ENCODE measurements around the gene KNDC1. TPM values are rescaled to one million over a fixed set of nuclear protein-coding genes. Genes with fewer than 3 reads are reported as not detected.
A peak's percentile ranks its signal among the peaks of the same experiment; 100 is the strongest.

Gene KNDC1
- total and polyA plus RNA-seq, 2 donors (not counting 3 experiments of a cell fraction or from before 2014, with no cell fraction given), result not detected

GRCh38 chr10:133275684-133276092 lies 115.7 kb downstream of the KNDC1 start:
- dilution Hi-C loops (cut with MboI; ENCODE audit: extremely low pct_ligation_motif_present, low sequenced_read_pairs) (no loop called here), intact Hi-C loops (cut with micrococcal nuclease) (no loop called here)
- Histone ChIP-seq H3K27me3 (ENCODE audit: control insufficient read depth in 2 of 2, insufficient read depth in 2 of 2, low read length in 2 of 2) (peaks cover 5 to 10% of the 10 kb centered on the region in 2 experiments), H3K9me1 (replicated peaks; ENCODE audit: control insufficient read depth, extremely low read depth, insufficient read depth, low read length) (no peaks in the 10 kb centered on the region), H3K4me2 (ENCODE audit: insufficient read depth, low read length) (no peak overlapping the region), H3K36me3 (ENCODE audit: control insufficient read depth in 2 of 2, extremely low read depth in 1 of 2, insufficient read depth in 2 of 2, low read length in 2 of 2) (peaks cover 0 to 5% of the 10 kb centered on the region in 2 experiments), H2AFZ (ENCODE audit: low read depth, low read length) (no peak overlapping the region), H3K27ac (ENCODE audit: insufficient read depth, low read depth, low read length) (no peak overlapping the region), H4K20me1 (replicated peaks; ENCODE audit: control insufficient read depth, extremely low read depth, insufficient read depth, low read length) (no peaks in the 10 kb centered on the region), H3K4me3 (replicated peaks in 1 of 3; ENCODE audit: insufficient read depth in 1 of 3, low read depth in 1 of 3, low read length in 3 of 3) (no peak overlapping the region), H3K79me2 (ENCODE audit: control insufficient read depth, insufficient read depth, low read length) (no peaks in the 10 kb centered on the region), H3K4me1 (ENCODE audit: control insufficient read depth, extremely low read depth, insufficient read depth, low read length) (no peaks in the 10 kb centered on the region), H3K9me3 (replicated peaks; ENCODE audit: control insufficient read depth, insufficient read depth, low read length) (no peaks in the 10 kb centered on the region), H3K9ac (replicated peaks; ENCODE audit: extremely low read depth, insufficient read depth, low read length) (no peak overlapping the region)
- DNase-seq (ENCODE audit: low read depth, low spot score) (no peak), FAIRE-seq (no peak)
- BruUV-seq (replicated peaks), result no TSS peak
- ChIA-PET POLR2A (no interaction called here), CTCF (interaction anchor here (1.2 to 1.3 kb wide), 2 partner anchors 12 to 17 kb away, joined by 3 read pairs; no protein-coding TSS in a partner anchor)
- TF ChIP-seq GATA2 (IDR thresholded peaks at IDR 0.05; ENCODE audit: insufficient read depth, insufficient read length, low read depth, low read length) (no peak), MYC (IDR thresholded peaks at IDR 0.05; ENCODE audit: low read depth, low read length) (no peak), MAX (IDR thresholded peaks at IDR 0.05; ENCODE audit: insufficient read depth, insufficient read length) (no peak), FOS (IDR thresholded peaks at IDR 0.05; ENCODE audit: borderline replicate concordance, insufficient read depth, low read length) (no peak), CTCF (IDR thresholded peaks at IDR 0.05; ENCODE audit: extremely low read depth in 1 of 2, insufficient read depth in 1 of 2, low read depth in 1 of 2, low read length in 2 of 2) (no peak), JUN (IDR thresholded peaks at IDR 0.05; ENCODE audit: borderline replicate concordance, insufficient read depth, insufficient read length, low read depth) (no peak), POLR2AphosphoS5 (IDR thresholded peaks at IDR 0.05; ENCODE audit: insufficient read depth, low read depth, low read length) (no peak), POLR2A (IDR thresholded peaks at IDR 0.05; ENCODE audit: low read depth, low read length) (no peak), EZH2 (IDR thresholded peaks at IDR 0.05; ENCODE audit: borderline replicate concordance, low read depth, low read length, severe bottlenecking) (no peak)

MicroRNAs encoded within 50 kb of the gene (microRNA counts, 767-probe panel; counts per million panel counts)
- 723 counts per million, percentile 96 among the panel's probes with 10 or more counts for microRNA hsa-miR-202-3p

Small RNAs within 50 kb of the gene (microRNA-seq; reads per million reads assigned to microRNA genes)
- gene MIR202 (ENCODE audit: borderline number of aligned reads, borderline replicate concordance), result not detected

Other genes starting within 250 kb of the KNDC1 start
- gene CFAP46, start 217.6 kb upstream of the KNDC1 start, total RNA-seq, result 0.75 and 1.1 TPM in 2 replicates
- gene CFAP46, start 217.6 kb upstream of the KNDC1 start, polyA plus RNA-seq, result 0.88 and 0.98 TPM in 2 replicates
- not detected in 2 replicates for gene ADGRA1, start 72.3 kb upstream of the KNDC1 start, total RNA-seq
- not detected in 2 replicates for gene ADGRA1, start 72.3 kb upstream of the KNDC1 start, polyA plus RNA-seq
- not detected in 2 replicates for gene UTF1, start 70.0 kb downstream of the KNDC1 start, total RNA-seq
- not detected in 2 replicates for gene UTF1, start 70.0 kb downstream of the KNDC1 start, polyA plus RNA-seq
- gene VENTX, start 77.6 kb downstream of the KNDC1 start, total RNA-seq, result not detected in 2 replicates
- not detected in 2 replicates for gene VENTX, start 77.6 kb downstream of the KNDC1 start, polyA plus RNA-seq
- 0.55 and 1.5 TPM in 2 replicates for gene ADAM8, start 116.6 kb downstream of the KNDC1 start, total RNA-seq
- gene ADAM8, start 116.6 kb downstream of the KNDC1 start, polyA plus RNA-seq, result 0.49 and 0.51 TPM in 2 replicates
- gene TUBGCP2, start 148.7 kb downstream of the KNDC1 start, total RNA-seq, result 48.8 and 53.1 TPM in 2 replicates
- gene TUBGCP2, start 148.7 kb downstream of the KNDC1 start, polyA plus RNA-seq, result 37.1 and 45.6 TPM in 2 replicates
- gene ZNF511, start 148.7 kb downstream of the KNDC1 start, total RNA-seq, result 37.9 and 40.4 TPM in 2 replicates
- 25.6 and 36.3 TPM in 2 replicates for gene ZNF511, start 148.7 kb downstream of the KNDC1 start, polyA plus RNA-seq
- gene CALY, start 176.7 kb downstream of the KNDC1 start, total RNA-seq, result not detected in 2 replicates
- gene CALY, start 176.7 kb downstream of the KNDC1 start, polyA plus RNA-seq, result not detected in 2 replicates
- gene PRAP1, start 187.2 kb downstream of the KNDC1 start, total RNA-seq, result not detected in 2 replicates
- gene PRAP1, start 187.2 kb downstream of the KNDC1 start, polyA plus RNA-seq, result not detected in 2 replicates
- 16.2 and 17.4 TPM in 2 replicates for gene FUOM, start 197.8 kb downstream of the KNDC1 start, total RNA-seq
- 33.9 and 39.0 TPM in 2 replicates for gene FUOM, start 197.8 kb downstream of the KNDC1 start, polyA plus RNA-seq
- gene ECHS1, start 213.1 kb downstream of the KNDC1 start, total RNA-seq, result 91.9 and 108 TPM in 2 replicates
- 41.8 and 46.2 TPM in 2 replicates for gene ECHS1, start 213.1 kb downstream of the KNDC1 start, polyA plus RNA-seq
- gene PAOX, start 219.0 kb downstream of the KNDC1 start, total RNA-seq, result 2.6 and 5.6 TPM in 2 replicates
- 3.8 and 4.7 TPM in 2 replicates for gene PAOX, start 219.0 kb downstream of the KNDC1 start, polyA plus RNA-seq
- gene MTG1, start 233.9 kb downstream of the KNDC1 start, total RNA-seq, result 60.2 and 66.5 TPM in 2 replicates
- gene MTG1, start 233.9 kb downstream of the KNDC1 start, polyA plus RNA-seq, result 83.4 and 91.6 TPM in 2 replicates